Measurements from ENCODE around the gene FAM193B. TPM values are rescaled to one million over a fixed set of nuclear protein-coding genes. Genes with fewer than 3 reads are reported as not detected.

The FAM193B gene
- total and polyA plus RNA-seq, 7 donors = 9.0 to 87.4 (median 41.8) TPM

- H3K4me1 ChIP-seq = peaks cover 0 to 95% (median 85%) of the 10 kb centered on the region in 4 donors
- intact Hi-C loops (cut with DNase I) = no loop called here
Observed at GRCh38 chr5:177491983-177492746, 62.2 kb downstream of the FAM193B start.

GRCh38 chr5:177491429-177491945 is 62.9 kb downstream of the FAM193B start:
- H3K27ac ChIP-seq = peak overlapping the region; percentile 95 to 99 (median 97)
- H3K4me3 ChIP-seq = peak overlapping the region in 3 of 4 donors; percentile 66 to 92 (median 81)
- no peak for DNase-seq

More at GRCh38 chr5:177491983-177492746, 62.2 kb downstream of the FAM193B start:
- TF ChIP-seq EP300 (IDR thresholded peaks at IDR 0.05) (no peak), POLR2AphosphoS5 (IDR thresholded peaks at IDR 0.05) (peak in 1 of 4 donors; percentile 15)
- TF ChIP-seq, protein P1, sequence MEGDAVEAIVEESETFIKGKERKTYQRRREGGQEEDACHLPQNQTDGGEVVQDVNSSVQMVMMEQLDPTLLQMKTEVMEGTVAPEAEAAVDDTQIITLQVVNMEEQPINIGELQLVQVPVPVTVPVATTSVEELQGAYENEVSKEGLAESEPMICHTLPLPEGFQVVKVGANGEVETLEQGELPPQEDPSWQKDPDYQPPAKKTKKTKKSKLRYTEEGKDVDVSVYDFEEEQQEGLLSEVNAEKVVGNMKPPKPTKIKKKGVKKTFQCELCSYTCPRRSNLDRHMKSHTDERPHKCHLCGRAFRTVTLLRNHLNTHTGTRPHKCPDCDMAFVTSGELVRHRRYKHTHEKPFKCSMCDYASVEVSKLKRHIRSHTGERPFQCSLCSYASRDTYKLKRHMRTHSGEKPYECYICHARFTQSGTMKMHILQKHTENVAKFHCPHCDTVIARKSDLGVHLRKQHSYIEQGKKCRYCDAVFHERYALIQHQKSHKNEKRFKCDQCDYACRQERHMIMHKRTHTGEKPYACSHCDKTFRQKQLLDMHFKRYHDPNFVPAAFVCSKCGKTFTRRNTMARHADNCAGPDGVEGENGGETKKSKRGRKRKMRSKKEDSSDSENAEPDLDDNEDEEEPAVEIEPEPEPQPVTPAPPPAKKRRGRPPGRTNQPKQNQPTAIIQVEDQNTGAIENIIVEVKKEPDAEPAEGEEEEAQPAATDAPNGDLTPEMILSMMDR (IDR thresholded peaks at IDR 0.05) = no peak
- WGBS, 2 donors = 92 to 94% methylated on average over 54 of the region's 54 CpGs
- Histone ChIP-seq H3K27me3 (no peaks in the 10 kb centered on the region), H3K27ac (peak overlapping the region; percentile 95 to 99 (median 97)), H3K4me3 (peak overlapping the region in 3 of 4 donors; percentile 66 to 92 (median 81)), H3K9me3 (no peaks in the 10 kb centered on the region), H3K36me3 (peaks cover 43 to 67% (median 56%) of the 10 kb centered on the region in 4 donors)
- no peak for DNase-seq

GRCh38 chr5:177490992-177491391 is 63.4 kb downstream of the FAM193B start:
- 79 to 91% methylated on average over 16 of the region's 16 CpGs for WGBS, 2 donors
- peak overlapping the region; percentile 95 to 99 (median 97) for H3K27ac ChIP-seq

More at GRCh38 chr5:177491429-177491945, 62.9 kb downstream of the FAM193B start:
- intact Hi-C loops (cut with DNase I) = no loop called here
- Histone ChIP-seq H3K36me3 (peaks cover 44 to 74% (median 59%) of the 10 kb centered on the region in 4 donors), H3K27me3 (no peaks in the 10 kb centered on the region), H3K9me3 (no peaks in the 10 kb centered on the region), H3K4me1 (peaks cover 0 to 97% (median 86%) of the 10 kb centered on the region in 4 donors)
- no peak for TF ChIP-seq POLR2A (IDR thresholded peaks at IDR 0.05)
- TF ChIP-seq, protein P1 (IDR thresholded peaks at IDR 0.05) = peak; percentile 59 to 95 (median 80)
- 49 to 74% methylated on average over 43 of the region's 43 CpGs for WGBS, 2 donors

DNA sequence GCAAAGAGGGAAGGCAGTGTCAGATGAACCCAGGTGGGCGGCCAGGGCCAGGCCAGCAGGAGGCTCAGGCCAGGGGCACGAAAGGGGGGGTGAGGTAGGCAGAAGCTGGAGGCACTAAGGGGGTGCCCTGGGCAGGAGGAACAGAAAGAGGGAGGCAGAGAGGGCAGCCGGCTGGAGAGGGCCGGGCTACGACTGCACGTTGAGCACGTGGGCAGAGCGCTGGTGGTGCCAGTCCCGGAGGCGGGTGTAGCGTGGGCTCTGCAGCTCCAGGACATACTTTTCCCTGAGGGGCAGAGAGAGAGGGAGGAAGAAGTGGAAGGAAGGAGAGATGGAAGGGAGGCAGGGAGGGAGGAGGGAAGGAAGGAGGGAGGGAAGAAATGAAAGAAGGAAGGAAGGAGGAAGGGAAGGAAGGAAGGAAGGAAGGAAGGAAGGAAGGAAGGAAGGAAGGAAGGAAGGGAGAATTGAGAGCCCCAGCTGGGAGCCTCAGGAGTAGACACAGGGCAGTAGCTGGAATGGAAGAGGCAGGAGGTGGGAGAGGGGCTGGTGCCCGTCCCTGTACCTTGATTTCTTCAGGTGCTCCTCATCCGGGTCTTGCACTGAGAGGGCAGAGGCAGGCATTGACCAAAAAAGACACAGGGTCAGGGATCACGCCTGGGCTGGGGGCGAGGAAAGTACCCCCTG is 63.9 kb downstream of the FAM193B start:
- H3K27ac ChIP-seq = peak overlapping the region; percentile 95 to 99 (median 97)

More at GRCh38 chr5:177490992-177491391, 63.4 kb downstream of the FAM193B start:
- no peak for DNase-seq
- intact Hi-C loops (cut with DNase I) = no loop called here
- H3K4me1 ChIP-seq = peaks cover 0 to 97% (median 86%) of the 10 kb centered on the region in 4 donors
- H3K27me3 ChIP-seq = no peaks in the 10 kb centered on the region
- peaks cover 44 to 78% (median 61%) of the 10 kb centered on the region in 4 donors for H3K36me3 ChIP-seq
- peak overlapping the region in 1 of 4 donors; percentile 92 for H3K4me3 ChIP-seq
- TF ChIP-seq, protein P1 (IDR thresholded peaks at IDR 0.05) = no peak
- TF ChIP-seq POLR2A (IDR thresholded peaks at IDR 0.05) (no peak), EP300 (IDR thresholded peaks at IDR 0.05) (no peak), POLR2AphosphoS5 (IDR thresholded peaks at IDR 0.05) (no peak)
- no peaks in the 10 kb centered on the region for H3K9me3 ChIP-seq

More for the DNA sequence above, 63.9 kb downstream of the FAM193B start:
- H3K27me3 ChIP-seq = no peaks in the 10 kb centered on the region
- peak; percentile 90 for DNase-seq
- no peak for TF ChIP-seq POLR2A (IDR thresholded peaks at IDR 0.05)
- TF ChIP-seq, protein P1 (IDR thresholded peaks at IDR 0.05) = no peak
- no peak for TF ChIP-seq EP300 (IDR thresholded peaks at IDR 0.05)
- peak in 2 of 4 donors; percentile 44 to 59 for TF ChIP-seq POLR2AphosphoS5 (IDR thresholded peaks at IDR 0.05)
- H3K36me3 ChIP-seq = peaks cover 44 to 83% (median 66%) of the 10 kb centered on the region in 4 donors
- no peaks in the 10 kb centered on the region for H3K9me3 ChIP-seq
- peaks cover 0 to 97% (median 87%) of the 10 kb centered on the region in 4 donors for H3K4me1 ChIP-seq
- 86 to 87% methylated on average over 15 of the region's 15 CpGs for WGBS, 2 donors
- H3K4me3 ChIP-seq = peak overlapping the region in 1 of 4 donors; percentile 92
- intact Hi-C loops (cut with DNase I) = no loop called here

Measured in sigmoid colon (tissue), 7 donors.